LNCAP (cell line): ENCODE results near the gene NPFFR2.

Experiments used
- CTCF ChIP-seq: fragments of 450-650 bp; IDR thresholded peaks from 2 replicates; pipeline ENCODE4 v1.5.1; 2017; ENCODE audit warnings: mild to moderate bottlenecking

Gene NPFFR2

GRCh38 chr4:72084587-72085011 lies 52.8 kb downstream of the NPFFR2 start:
- no peak for TF ChIP-seq CTCF

- no peak for TF ChIP-seq CTCF
Observed at GRCh38 chr4:72094059-72094797, 62.4 kb downstream of the NPFFR2 start.

GRCh38 chr4:72107456-72107855 lies 75.7 kb downstream of the NPFFR2 start:
- no peak for TF ChIP-seq CTCF

GRCh38 chr4:72109364-72109763 lies 77.6 kb downstream of the NPFFR2 start:
- TF ChIP-seq CTCF: no peak

GRCh38 chr4:72109959-72110497 lies 78.2 kb downstream of the NPFFR2 start:
- TF ChIP-seq CTCF: no peak

GRCh38 chr4:72110886-72111285 lies 79.1 kb downstream of the NPFFR2 start:
- TF ChIP-seq CTCF: no peak

GRCh38 chr4:72111863-72112262 lies 80.1 kb downstream of the NPFFR2 start:
- no peak for TF ChIP-seq CTCF
